PC-9 (cell line): ENCODE results near the gene PLCE1.

Source experiments
- CTCF ChIP-seq: fragments of 200-600 bp; sonication (generic); conservative IDR thresholded peaks from 2 replicates; pipeline ENCODE4 v1.6.1; 2017; ENCODE audit warnings: mixed run types, antibody characterized with exemption, mild to moderate bottlenecking, moderate library complexity
- EZH2 ChIP-seq: fragments of 200-600 bp; sonication (generic); IDR thresholded peaks from 2 replicates; pipeline ENCODE4 v1.8.0; 2017; ENCODE audit warnings: antibody characterized with exemption, low read depth

- no peak for TF ChIP-seq CTCF
- TF ChIP-seq EZH2 = no peak
These were observed 11.3 kb downstream of the PLCE1 start for GRCh38 chr10:94005050-94005449.
